B cell (primary cell): ENCODE measurements around the gene MON2.
A peak's percentile ranks its signal among the peaks of the same experiment; 100 is the strongest.

Source experiments
- EZH2 ChIP-seq: IDR thresholded peaks from 2 replicates; pipeline ENCODE4 v1.6.1; 2012; ENCODE audit warnings: borderline replicate concordance, low read depth, mild to moderate bottlenecking, moderate library complexity, low read length; ENCODE audit not compliant: insufficient read depth, poor library complexity, severe bottlenecking
- TF ChIP-seq, protein P1 (sequence below): fragments of 200-600 bp; IDR thresholded peaks from one replicate; pipeline ENCODE4 v1.8.0; 2022; ENCODE audit warnings: antibody characterized with exemption, mild to moderate bottlenecking

DNA sequence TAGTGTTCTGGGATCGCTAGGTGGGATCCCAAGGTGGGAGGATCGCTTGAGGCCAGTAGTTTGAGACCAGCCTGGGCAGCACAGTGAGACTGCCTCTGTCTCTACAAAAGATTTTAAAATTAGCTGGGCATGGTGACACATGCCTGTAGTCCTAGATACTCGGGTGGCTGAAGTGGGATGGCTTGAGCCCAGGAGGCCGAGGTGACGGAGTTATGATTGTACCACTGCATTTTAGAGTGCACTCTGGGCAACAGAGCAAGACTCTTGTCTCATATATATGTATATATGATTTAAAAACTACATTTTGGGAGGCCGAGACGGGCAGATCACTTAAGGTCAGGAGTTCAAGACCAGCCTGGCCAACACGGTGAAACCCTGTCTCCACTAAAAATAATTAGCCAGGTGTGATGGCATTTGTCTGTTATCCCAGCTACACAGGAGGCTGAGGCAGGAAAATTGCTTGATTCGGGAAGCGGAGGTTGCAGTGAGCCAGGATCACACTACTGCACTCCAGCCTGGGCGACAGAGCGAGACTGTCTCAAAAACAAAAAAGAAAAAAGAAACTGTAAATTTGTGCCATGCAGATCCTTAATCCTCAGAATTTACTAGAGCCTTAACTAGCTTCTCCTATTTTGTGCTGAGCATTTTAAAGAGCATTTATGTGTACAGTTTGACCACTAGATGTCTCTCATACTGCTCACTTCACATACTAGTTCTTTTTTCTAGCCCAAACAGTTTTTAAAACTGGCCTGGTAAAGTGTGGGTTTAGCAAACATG lies 114.8 kb downstream of the MON2 start:
- TF ChIP-seq, protein P1, sequence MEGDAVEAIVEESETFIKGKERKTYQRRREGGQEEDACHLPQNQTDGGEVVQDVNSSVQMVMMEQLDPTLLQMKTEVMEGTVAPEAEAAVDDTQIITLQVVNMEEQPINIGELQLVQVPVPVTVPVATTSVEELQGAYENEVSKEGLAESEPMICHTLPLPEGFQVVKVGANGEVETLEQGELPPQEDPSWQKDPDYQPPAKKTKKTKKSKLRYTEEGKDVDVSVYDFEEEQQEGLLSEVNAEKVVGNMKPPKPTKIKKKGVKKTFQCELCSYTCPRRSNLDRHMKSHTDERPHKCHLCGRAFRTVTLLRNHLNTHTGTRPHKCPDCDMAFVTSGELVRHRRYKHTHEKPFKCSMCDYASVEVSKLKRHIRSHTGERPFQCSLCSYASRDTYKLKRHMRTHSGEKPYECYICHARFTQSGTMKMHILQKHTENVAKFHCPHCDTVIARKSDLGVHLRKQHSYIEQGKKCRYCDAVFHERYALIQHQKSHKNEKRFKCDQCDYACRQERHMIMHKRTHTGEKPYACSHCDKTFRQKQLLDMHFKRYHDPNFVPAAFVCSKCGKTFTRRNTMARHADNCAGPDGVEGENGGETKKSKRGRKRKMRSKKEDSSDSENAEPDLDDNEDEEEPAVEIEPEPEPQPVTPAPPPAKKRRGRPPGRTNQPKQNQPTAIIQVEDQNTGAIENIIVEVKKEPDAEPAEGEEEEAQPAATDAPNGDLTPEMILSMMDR = peak; percentile 82
- TF ChIP-seq EZH2 = no peak
